Natural killer cell (primary cell): ENCODE measurements around the gene CERS6. TPM values are rescaled to one million over a fixed set of nuclear protein-coding genes. Genes with fewer than 3 reads are reported as not detected.

Experiments used
- ATAC-seq, 3 donors: fragments of 150-1000 bp in 2 of 3; fragments of 200-7000 bp in 1 of 3; cut with Tn5 transposase; 1 replicate in 1 of 3; 2 replicates in 2 of 3; pipeline ENCODE4 v1.10.0; 2021; ENCODE audit warnings: mild to moderate bottlenecking in 2 of 3, moderate library complexity in 2 of 3
- DNase-seq, 2 donors: peaks; one replicate each; pipeline versions ENCODE4 v3.0.0 to v3.0.0-alpha.2; 2013 to 2021; ENCODE audit warnings: mixed read lengths in 1 of 2
- H3K27ac ChIP-seq: one replicate; pipeline ENCODE4 v1.5.1; 2013; ENCODE audit warnings: mild to moderate bottlenecking, low read length
- H3K27me3 ChIP-seq: one replicate; pipeline ENCODE4 v1.6.1; 2013; ENCODE audit warnings: low read length; ENCODE audit not compliant: control insufficient read depth, insufficient read depth
- H3K36me3 ChIP-seq: one replicate; pipeline ENCODE4 v1.6.1; 2013; ENCODE audit warnings: low read length; ENCODE audit not compliant: control insufficient read depth, insufficient read depth
- H3K4me1 ChIP-seq: one replicate; pipeline ENCODE4 v1.6.1; 2013; ENCODE audit warnings: low read length; ENCODE audit not compliant: control insufficient read depth, insufficient read depth
- H3K4me3 ChIP-seq: one replicate; pipeline ENCODE4 v1.5.1; 2013; ENCODE audit warnings: low read length
- H3K9me3 ChIP-seq: one replicate; pipeline ENCODE4 v1.6.1; 2013; ENCODE audit warnings: low read length; ENCODE audit not compliant: control insufficient read depth, insufficient read depth
- H3K27ac Mint-ChIP-seq, 2 donors: one replicate each; pipeline ENCODE4 v1.8.0; 2022; ENCODE audit warnings: mild to moderate bottlenecking in 2 of 2, mixed read lengths in 2 of 2, moderate library complexity in 1 of 2
- H3K27me3 Mint-ChIP-seq, 2 donors: one replicate each; pipeline ENCODE4 v1.8.0; 2022; ENCODE audit warnings: low read depth in 2 of 2, mixed read lengths in 2 of 2
- H3K36me3 Mint-ChIP-seq: one replicate; pipeline ENCODE4 v1.8.0; 2022; ENCODE audit warnings: mixed read lengths
- H3K4me1 Mint-ChIP-seq, 2 donors: one replicate each; pipeline ENCODE4 v1.8.0; 2022; ENCODE audit warnings: mixed read lengths in 2 of 2
- H3K4me3 Mint-ChIP-seq: one replicate; pipeline ENCODE4 v1.8.0; 2022; ENCODE audit warnings: mild to moderate bottlenecking, moderate library complexity, mixed read lengths
- H3K9me3 Mint-ChIP-seq, 2 donors: one replicate each; pipeline ENCODE4 v1.8.0; 2022; ENCODE audit warnings: mixed read lengths in 2 of 2
- CTCF ChIP-seq: fragments of 200-600 bp; IDR thresholded peaks from one replicate; pipeline ENCODE4 v1.8.0; 2022; ENCODE audit warnings: antibody characterized with exemption
- WGBS: methylation state at CpG from one replicate; pipeline ENCODE4 v1.1.7; 2013; ENCODE audit warnings: missing lambda C conversion rate; ENCODE audit not compliant: insufficient coverage; 5-methylcytosine and 5-hydroxymethylcytosine counted together
- intact Hi-C: fragments of 100-400 bp; cut with micrococcal nuclease; formaldehyde crosslinking; loops from one replicate; pipeline ENCODE4 v1.14.2; 2022
- total RNA-seq, 4 donors: library from RNA; stranded (reverse); fragments of 120-200 nt in 1 of 4; gene quantifications; one replicate each; pipeline versions ENCODE4 v1.2.3 to v1.2.4, GENCODE V29; 2013 to 2022

CERS6 gene
- total RNA-seq, 3 donors from 2014 or later (not counting 1 experiment from before 2014, with no cell fraction given), result 9.1 to 13.5 (median 11.8) TPM

DNA sequence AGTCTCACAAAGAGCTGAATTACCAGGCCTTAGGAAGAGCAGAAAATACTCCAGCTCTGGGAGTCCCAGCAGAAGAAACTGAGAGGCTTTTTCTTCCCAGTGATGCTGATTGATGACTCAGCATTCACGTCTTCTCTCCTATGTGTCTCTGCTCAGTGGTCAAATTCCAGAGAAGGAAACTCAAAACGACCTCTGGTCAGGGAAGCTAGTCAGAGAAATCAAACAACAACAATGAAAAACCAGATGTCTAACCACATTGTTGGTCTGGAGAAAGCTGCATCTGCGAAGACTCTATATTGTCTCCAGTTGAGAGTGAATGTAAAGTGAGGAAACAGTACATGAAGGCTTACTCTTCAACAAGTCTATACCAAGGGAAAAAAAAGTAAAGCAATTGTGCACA is 28.6 kb upstream of the CERS6 start:
- H3K9me3 Mint-ChIP-seq, result no peaks in the 10 kb centered on the region
- intact Hi-C loops, result no loop called here
- Histone ChIP-seq H3K4me3 (no peak overlapping the region), H3K9me3 (no peaks in the 10 kb centered on the region), H3K4me1 (no peaks in the 10 kb centered on the region), H3K27me3 (no peaks in the 10 kb centered on the region), H3K36me3 (no peaks in the 10 kb centered on the region), H3K27ac (no peak overlapping the region)
- H3K27ac Mint-ChIP-seq, result no peak overlapping the region
- H3K4me1 Mint-ChIP-seq, result peaks cover 6 to 7% of the 10 kb centered on the region in 2 donors
- no peak for TF ChIP-seq CTCF
- H3K27me3 Mint-ChIP-seq, result peaks cover 0 to 12% of the 10 kb centered on the region in 2 donors
- 51% methylated on average over 3 of the region's 3 CpGs for WGBS
- H3K4me3 Mint-ChIP-seq, result no peak overlapping the region
- ATAC-seq, result no peak
- H3K36me3 Mint-ChIP-seq, result no peaks in the 10 kb centered on the region
- DNase-seq, result no peak

DNA sequence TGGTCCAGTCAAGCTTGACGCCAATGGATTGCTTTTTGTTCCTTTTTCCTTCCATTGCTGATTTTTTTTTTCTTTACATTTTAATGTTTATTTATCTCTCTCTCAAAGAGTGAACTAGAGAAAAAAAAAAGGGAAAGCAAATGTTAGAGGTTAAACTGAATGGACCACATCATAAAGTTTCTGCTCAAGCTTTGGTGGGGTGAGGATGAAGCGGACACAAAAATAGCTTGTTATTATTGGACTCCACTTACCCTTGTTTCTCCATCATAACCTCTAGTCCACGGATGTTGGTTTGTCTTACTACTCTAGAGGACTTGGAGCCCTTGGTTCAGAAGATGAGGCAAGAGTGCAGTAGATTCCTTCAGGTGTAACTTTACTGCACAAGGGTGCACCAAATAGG is 27.6 kb upstream of the CERS6 start:
- Mint-ChIP-seq H3K27ac (no peak overlapping the region), H3K4me3 (no peak overlapping the region), H3K27me3 (peaks cover 8 to 12% of the 10 kb centered on the region in 2 donors), H3K4me1 (peaks cover 15 to 16% of the 10 kb centered on the region in 2 donors), H3K9me3 (no peaks in the 10 kb centered on the region), H3K36me3 (no peaks in the 10 kb centered on the region)
- Histone ChIP-seq H3K36me3 (no peaks in the 10 kb centered on the region), H3K4me1 (peaks cover 3% of the 10 kb centered on the region), H3K27ac (no peak overlapping the region), H3K4me3 (no peak overlapping the region), H3K9me3 (no peaks in the 10 kb centered on the region), H3K27me3 (no peaks in the 10 kb centered on the region)
- 95% methylated on average over 2 of the region's 3 CpGs for WGBS
- DNase-seq (no peak), ATAC-seq (no peak)
- intact Hi-C loops, result no loop called here
- TF ChIP-seq CTCF, result no peak

GRCh38 chr2:168429988-168430387 is 26.1 kb upstream of the CERS6 start:
- TF ChIP-seq CTCF, result no peak
- WGBS, result 92% methylated on average over 6 of the region's 6 CpGs
- peaks cover 15 to 18% of the 10 kb centered on the region in 2 donors for H3K4me1 Mint-ChIP-seq

GRCh38 chr2:168430431-168430830 is 25.6 kb upstream of the CERS6 start:
- Mint-ChIP-seq H3K27ac (no peak overlapping the region), H3K4me3 (no peak overlapping the region), H3K36me3 (no peaks in the 10 kb centered on the region), H3K27me3 (peaks cover 9 to 12% of the 10 kb centered on the region in 2 donors), H3K4me1 (peaks cover 19 to 21% of the 10 kb centered on the region in 2 donors), H3K9me3 (no peaks in the 10 kb centered on the region)
- Histone ChIP-seq H3K4me3 (no peak overlapping the region), H3K9me3 (no peaks in the 10 kb centered on the region), H3K27ac (no peak overlapping the region), H3K36me3 (no peaks in the 10 kb centered on the region), H3K27me3 (no peaks in the 10 kb centered on the region), H3K4me1 (peaks cover 6% of the 10 kb centered on the region)
- ATAC-seq (no peak), DNase-seq (no peak)
- intact Hi-C loops, result no loop called here
- 94% methylated on average over 2 of the region's 3 CpGs for WGBS
- no peak for TF ChIP-seq CTCF

More at GRCh38 chr2:168429988-168430387, 26.1 kb upstream of the CERS6 start:
- H3K9me3 ChIP-seq, result no peaks in the 10 kb centered on the region
- no peak for ATAC-seq
- H3K27me3 ChIP-seq, result no peaks in the 10 kb centered on the region
- no peak overlapping the region for H3K4me3 Mint-ChIP-seq
- peaks cover 5% of the 10 kb centered on the region for H3K4me1 ChIP-seq
- intact Hi-C loops, result no loop called here
- no peak overlapping the region for H3K27ac Mint-ChIP-seq
- DNase-seq, result no peak
- peaks cover 9 to 12% of the 10 kb centered on the region in 2 donors for H3K27me3 Mint-ChIP-seq
- H3K4me3 ChIP-seq, result no peak overlapping the region
- H3K9me3 Mint-ChIP-seq, result no peaks in the 10 kb centered on the region
- H3K27ac ChIP-seq, result no peak overlapping the region
- no peaks in the 10 kb centered on the region for H3K36me3 Mint-ChIP-seq
- no peaks in the 10 kb centered on the region for H3K36me3 ChIP-seq
